HEK293 (cell line): Measurements from ENCODE around the gene XRCC6.

Experiments used
- GLIS2 ChIP-seq: fragments of 450-650 bp; formaldehyde crosslinking; IDR thresholded peaks from 2 replicates; pipeline ENCODE4 v1.5.1; 2016; ENCODE audit warnings: missing biosample characterization, missing genetic modification characterization
- HOXD13 ChIP-seq: sonication (generic); formaldehyde crosslinking; IDR thresholded peaks from 2 replicates; pipeline ENCODE4 v1.8.0; 2022; ENCODE audit warnings: missing genetic modification reagents, borderline replicate concordance
- KLF7 ChIP-seq: fragments of 450-650 bp; formaldehyde crosslinking; IDR thresholded peaks from 2 replicates; pipeline ENCODE4 v1.5.1; 2016; ENCODE audit warnings: missing biosample characterization, missing genetic modification characterization, borderline replicate concordance
- KLF9 ChIP-seq: fragments of 450-650 bp; formaldehyde crosslinking; IDR thresholded peaks from 2 replicates; pipeline ENCODE4 v1.5.1; 2016; ENCODE audit warnings: missing biosample characterization, missing genetic modification characterization, low read depth
- SP2 ChIP-seq: fragments of 450-650 bp; formaldehyde crosslinking; IDR thresholded peaks from 2 replicates; pipeline ENCODE4 v1.5.1; 2016; ENCODE audit warnings: missing biosample characterization, missing genetic modification characterization
- TSHZ1 ChIP-seq: fragments of 450-650 bp; formaldehyde crosslinking; IDR thresholded peaks from 2 replicates; pipeline ENCODE4 v1.5.1; 2016; ENCODE audit warnings: missing biosample characterization, missing genetic modification characterization, borderline replicate concordance
- YY2 ChIP-seq: fragments of 450-650 bp; formaldehyde crosslinking; IDR thresholded peaks from 2 replicates; pipeline ENCODE4 v1.5.1; 2016; ENCODE audit warnings: missing biosample characterization, missing genetic modification characterization
- ZFHX2 ChIP-seq: fragments of 450-650 bp; formaldehyde crosslinking; conservative IDR thresholded peaks from 2 replicates; pipeline ENCODE4 v1.5.1; 2016; ENCODE audit warnings: missing biosample characterization, missing genetic modification characterization
- ZNF114 ChIP-seq: fragments of 450-650 bp; formaldehyde crosslinking; IDR thresholded peaks from 2 replicates; pipeline ENCODE4 v1.5.0; 2017; ENCODE audit warnings: missing biosample characterization, missing genetic modification characterization
- ZNF2 ChIP-seq: fragments of 450-650 bp; formaldehyde crosslinking; IDR thresholded peaks from 2 replicates; pipeline ENCODE4 v1.5.1; 2016; ENCODE audit warnings: missing biosample characterization, missing genetic modification characterization
- ZNF214 ChIP-seq: fragments of 450-650 bp; formaldehyde crosslinking; IDR thresholded peaks from 2 replicates; pipeline ENCODE4 v1.5.1; 2017; ENCODE audit warnings: missing biosample characterization, mild to moderate bottlenecking, missing genetic modification characterization, borderline replicate concordance
- ZNF248 ChIP-seq: fragments of 450-650 bp; formaldehyde crosslinking; IDR thresholded peaks from 2 replicates; pipeline ENCODE4 v1.5.1; 2017; ENCODE audit warnings: missing biosample characterization, missing genetic modification characterization
- ZNF280C ChIP-seq: fragments of 450-650 bp; formaldehyde crosslinking; IDR thresholded peaks from 2 replicates; pipeline ENCODE4 v1.5.1; 2016; ENCODE audit warnings: missing biosample characterization, missing genetic modification characterization
- ZNF561 ChIP-seq: fragments of 450-650 bp; IDR thresholded peaks from 2 replicates; pipeline ENCODE4 v1.5.1; 2018; ENCODE audit warnings: missing biosample characterization, missing genetic modification characterization, borderline replicate concordance
- ZNF585B ChIP-seq: fragments of 450-650 bp; formaldehyde crosslinking; IDR thresholded peaks from 2 replicates; pipeline ENCODE4 v1.5.1; 2016; ENCODE audit warnings: missing biosample characterization, missing genetic modification characterization
- ZNF623 ChIP-seq: fragments of 450-650 bp; formaldehyde crosslinking; IDR thresholded peaks from 2 replicates; pipeline ENCODE4 v1.5.1; 2016; ENCODE audit warnings: missing biosample characterization, missing genetic modification characterization
- ZNF645 ChIP-seq: fragments of 450-650 bp; formaldehyde crosslinking; IDR thresholded peaks from 2 replicates; pipeline ENCODE4; 2016; ENCODE audit warnings: missing biosample characterization, missing genetic modification characterization
- ZNF707 ChIP-seq: fragments of 450-650 bp; formaldehyde crosslinking; IDR thresholded peaks from 2 replicates; pipeline ENCODE4 v1.5.1; 2016; ENCODE audit warnings: missing biosample characterization, missing genetic modification characterization
- ZNF791 ChIP-seq: fragments of 450-650 bp; formaldehyde crosslinking; IDR thresholded peaks from 2 replicates; pipeline ENCODE4 v1.5.1; 2016; ENCODE audit warnings: missing biosample characterization, missing genetic modification characterization
- ZSCAN18 ChIP-seq: fragments of 450-650 bp; formaldehyde crosslinking; IDR thresholded peaks from 2 replicates; pipeline ENCODE4 v1.5.1; 2016; ENCODE audit warnings: missing biosample characterization, missing genetic modification characterization
- TF ChIP-seq, protein P1 (sequence below): fragments of 450-650 bp; formaldehyde crosslinking; IDR thresholded peaks from 2 replicates; pipeline ENCODE4 v1.5.1; 2016; ENCODE audit warnings: missing biosample characterization, missing genetic modification characterization
- TF ChIP-seq, protein P2 (sequence below): fragments of 450-650 bp; formaldehyde crosslinking; IDR thresholded peaks from 2 replicates; pipeline ENCODE4 v1.5.1; 2016; ENCODE audit warnings: missing biosample characterization, missing genetic modification characterization
- TF ChIP-seq, protein P3 (sequence below): fragments of 450-650 bp; formaldehyde crosslinking; IDR thresholded peaks from 2 replicates; pipeline ENCODE4 v1.5.1; 2016; ENCODE audit warnings: missing biosample characterization, missing genetic modification characterization
- TF ChIP-seq, protein P4 (sequence below): fragments of 450-650 bp; formaldehyde crosslinking; IDR thresholded peaks from 2 replicates; pipeline ENCODE4 v1.5.1; 2016; ENCODE audit warnings: missing biosample characterization, missing genetic modification characterization

The XRCC6 gene

GRCh38 chr22:41589391-41590241 lies 31.5 kb upstream of the XRCC6 start, which contains the start of gene PMM1 (continued):
- TF ChIP-seq ZNF645 (tag by site-specific recombination) (0 out of 2 replicates have a peak, but pooled peaks have one; percentile 45), ZNF280C (no peak), ZNF707 (tag by site-specific recombination) (0 out of 2 replicates have a peak, but pooled peaks have one; percentile 42), ZNF791 (tag by site-specific recombination) (no peak), KLF9 (peak; percentile 88), HOXD13 (no peak), ZNF2 (tag by site-specific recombination) (no peak), ZSCAN18 (tag by site-specific recombination) (0 out of 2 replicates have a peak, but pooled peaks have one; percentile 31), ZNF114 (tag by site-specific recombination) (no peak), SP2 (peak; percentile 96), ZNF585B (no peak), KLF7 (0 out of 2 replicates have a peak, but pooled peaks have one; percentile 23), TSHZ1 (tag by site-specific recombination) (no peak), ZFHX2 (tag by site-specific recombination) (peak; percentile 77), GLIS2 (tag by site-specific recombination) (peak; percentile 78), ZNF248 (tag by site-specific recombination) (no peak), ZNF623 (tag by site-specific recombination) (no peak), ZNF214 (tag by site-specific recombination) (no peak), YY2 (peak; percentile 11; the same call in 1 of the 2 replicates), ZNF561 (tag by site-specific recombination) (no peak)
- TF ChIP-seq, protein P1, sequence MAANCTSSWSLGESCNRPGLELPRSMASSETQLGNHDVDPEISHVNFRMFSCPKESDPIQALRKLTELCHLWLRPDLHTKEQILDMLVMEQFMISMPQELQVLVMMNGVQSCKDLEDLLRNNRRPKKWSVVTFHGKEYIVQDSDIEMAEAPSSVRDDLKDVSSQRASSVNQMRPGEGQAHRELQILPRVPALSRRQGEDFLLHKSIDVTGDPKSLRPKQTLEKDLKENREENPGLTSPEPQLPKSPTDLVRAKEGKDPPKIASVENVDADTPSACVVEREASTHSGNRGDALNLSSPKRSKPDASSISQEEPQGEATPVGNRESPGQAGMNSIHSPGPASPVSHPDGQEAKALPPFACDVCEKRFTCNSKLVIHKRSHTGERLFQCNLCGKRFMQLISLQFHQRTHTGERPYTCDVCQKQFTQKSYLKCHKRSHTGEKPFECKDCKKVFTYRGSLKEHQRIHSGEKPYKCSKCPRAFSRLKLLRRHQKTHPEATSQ (tag by site-specific recombination) = no peak; the same call in 1 of the 2 replicates
- TF ChIP-seq, protein P2, sequence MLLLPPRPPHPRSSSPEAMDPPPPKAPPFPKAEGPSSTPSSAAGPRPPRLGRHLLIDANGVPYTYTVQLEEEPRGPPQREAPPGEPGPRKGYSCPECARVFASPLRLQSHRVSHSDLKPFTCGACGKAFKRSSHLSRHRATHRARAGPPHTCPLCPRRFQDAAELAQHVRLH (tag by site-specific recombination) = no peak
- TF ChIP-seq, protein P3, sequence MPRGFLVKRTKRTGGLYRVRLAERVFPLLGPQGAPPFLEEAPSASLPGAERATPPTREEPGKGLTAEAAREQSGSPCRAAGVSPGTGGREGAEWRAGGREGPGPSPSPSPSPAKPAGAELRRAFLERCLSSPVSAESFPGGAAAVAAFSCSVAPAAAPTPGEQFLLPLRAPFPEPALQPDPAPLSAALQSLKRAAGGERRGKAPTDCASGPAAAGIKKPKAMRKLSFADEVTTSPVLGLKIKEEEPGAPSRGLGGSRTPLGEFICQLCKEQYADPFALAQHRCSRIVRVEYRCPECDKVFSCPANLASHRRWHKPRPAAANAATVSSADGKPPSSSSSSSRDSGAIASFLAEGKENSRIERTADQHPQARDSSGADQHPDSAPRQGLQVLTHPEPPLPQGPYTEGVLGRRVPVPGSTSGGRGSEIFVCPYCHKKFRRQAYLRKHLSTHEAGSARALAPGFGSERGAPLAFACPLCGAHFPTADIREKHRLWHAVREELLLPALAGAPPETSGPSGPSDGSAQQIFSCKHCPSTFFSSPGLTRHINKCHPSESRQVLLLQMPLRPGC = peak; percentile 26; the same call in 1 of the 2 replicates
- TF ChIP-seq, protein P4, sequence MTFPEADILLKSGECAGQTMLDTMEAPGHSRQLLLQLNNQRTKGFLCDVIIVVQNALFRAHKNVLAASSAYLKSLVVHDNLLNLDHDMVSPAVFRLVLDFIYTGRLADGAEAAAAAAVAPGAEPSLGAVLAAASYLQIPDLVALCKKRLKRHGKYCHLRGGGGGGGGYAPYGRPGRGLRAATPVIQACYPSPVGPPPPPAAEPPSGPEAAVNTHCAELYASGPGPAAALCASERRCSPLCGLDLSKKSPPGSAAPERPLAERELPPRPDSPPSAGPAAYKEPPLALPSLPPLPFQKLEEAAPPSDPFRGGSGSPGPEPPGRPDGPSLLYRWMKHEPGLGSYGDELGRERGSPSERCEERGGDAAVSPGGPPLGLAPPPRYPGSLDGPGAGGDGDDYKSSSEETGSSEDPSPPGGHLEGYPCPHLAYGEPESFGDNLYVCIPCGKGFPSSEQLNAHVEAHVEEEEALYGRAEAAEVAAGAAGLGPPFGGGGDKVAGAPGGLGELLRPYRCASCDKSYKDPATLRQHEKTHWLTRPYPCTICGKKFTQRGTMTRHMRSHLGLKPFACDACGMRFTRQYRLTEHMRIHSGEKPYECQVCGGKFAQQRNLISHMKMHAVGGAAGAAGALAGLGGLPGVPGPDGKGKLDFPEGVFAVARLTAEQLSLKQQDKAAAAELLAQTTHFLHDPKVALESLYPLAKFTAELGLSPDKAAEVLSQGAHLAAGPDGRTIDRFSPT = peak; percentile 25; the same call in 1 of the 2 replicates
